Endodermal cell (in vitro differentiated cells): ENCODE data around the gene EEF1G. TPM values are rescaled to one million over a fixed set of nuclear protein-coding genes. Genes with fewer than 3 reads are reported as not detected.
A peak's percentile ranks its signal among the peaks of the same experiment; 100 is the strongest.

Source experiments
- DNase-seq: peaks from one replicate; pipeline ENCODE4 v3.0.0-alpha.2; 2017
- H3K27ac ChIP-seq: 2 replicates; pipeline ENCODE4 v1.5.1; 2013; ENCODE audit warnings: mild to moderate bottlenecking, low read depth, low read length, moderate library complexity
- H3K27me3 ChIP-seq: 2 replicates; pipeline ENCODE4 v1.6.1; 2013; ENCODE audit warnings: mild to moderate bottlenecking, low read length, moderate library complexity; ENCODE audit not compliant: insufficient read depth, control insufficient read depth, poor library complexity, severe bottlenecking
- H3K36me3 ChIP-seq: 2 replicates; pipeline ENCODE4 v1.7.0; 2013; ENCODE audit warnings: mild to moderate bottlenecking, low read length, moderate library complexity; ENCODE audit not compliant: control insufficient read depth, insufficient read depth
- H3K4me1 ChIP-seq: one replicate; pipeline ENCODE4 v1.7.0; 2013; ENCODE audit warnings: low read length; ENCODE audit not compliant: control insufficient read depth, insufficient read depth
- H3K4me3 ChIP-seq: 2 replicates; pipeline ENCODE4 v1.5.1; 2013; ENCODE audit warnings: mild to moderate bottlenecking, low read length, moderate library complexity
- H3K9ac ChIP-seq: 2 replicates; pipeline ENCODE4 v1.6.1; 2013; ENCODE audit warnings: mild to moderate bottlenecking, low read length, moderate library complexity; ENCODE audit not compliant: poor library complexity, severe bottlenecking; ENCODE audit errors: extremely low read depth
- H3K9me3 ChIP-seq: 2 replicates; pipeline ENCODE4 v1.6.1; 2013; ENCODE audit warnings: mild to moderate bottlenecking, low read length, moderate library complexity; ENCODE audit not compliant: control insufficient read depth
- H3K27ac Mint-ChIP-seq: 2 replicates; pipeline ENCODE4 v1.8.0; 2020; ENCODE audit warnings: mixed read lengths
- H3K27me3 Mint-ChIP-seq: 2 replicates; pipeline ENCODE4 v1.8.0; 2021; ENCODE audit warnings: mild to moderate bottlenecking, mixed read lengths; ENCODE audit not compliant: insufficient read depth
- H3K36me3 Mint-ChIP-seq: 2 replicates; pipeline ENCODE4 v1.8.0; 2020; ENCODE audit warnings: low read depth, mixed read lengths
- H3K4me1 Mint-ChIP-seq: 2 replicates; pipeline ENCODE4 v1.8.0; 2020; ENCODE audit warnings: mixed read lengths
- H3K4me3 Mint-ChIP-seq: 2 replicates; pipeline ENCODE4 v1.8.0; 2020; ENCODE audit warnings: mild to moderate bottlenecking, moderate library complexity, mixed read lengths
- H3K9me3 Mint-ChIP-seq: 2 replicates; pipeline ENCODE4 v1.8.0; 2020; ENCODE audit warnings: mild to moderate bottlenecking, mixed read lengths
- CTCF ChIP-seq: fragments of 200-600 bp; sonication (generic); conservative IDR thresholded peaks from 2 replicates; pipeline ENCODE4 v1.5.0; 2021; ENCODE audit warnings: antibody characterized with exemption, mild to moderate bottlenecking
- WGBS, 2 experiments: methylation state at CpG; one replicate each; pipeline versions ENCODE4 v1.1.5 to v1.1.7; 2013; ENCODE audit warnings: missing lambda C conversion rate in 2 of 2, mixed read lengths in 1 of 2; ENCODE audit not compliant: insufficient coverage in 1 of 2, insufficient read length in 1 of 2; 5-methylcytosine and 5-hydroxymethylcytosine counted together
- total RNA-seq, 2 donors: library from RNA; stranded (reverse); fragmentation: NEBNext Ultra II Directional in 1 of 2; extraction: Animal tissue kit (Norgen Biotek cat#: 25700) in 1 of 2; gene quantifications; 2 replicates in 1 of 2; 3 replicates in 1 of 2; pipeline ENCODE4 v1.2.1, GENCODE V29; 2021

EEF1G gene
- total RNA-seq, 2 donors from 2014 or later = 1,705 to 1,818 TPM

GRCh38 chr11:62599901-62600300 is 26.2 kb upstream of the EEF1G start:
- Histone ChIP-seq H3K36me3 (peaks cover 49% of the 10 kb centered on the region), H3K27ac (no peak overlapping the region), H3K9me3 (no peaks in the 10 kb centered on the region), H3K27me3 (peaks cover 11% of the 10 kb centered on the region), H3K4me1 (peaks cover 13% of the 10 kb centered on the region), H3K4me3 (peak overlapping the region; percentile 96), H3K9ac (peak overlapping the region; percentile 82)
- Mint-ChIP-seq H3K27ac (peak overlapping the region; percentile 84), H3K9me3 (no peaks in the 10 kb centered on the region), H3K4me3 (peak overlapping the region; percentile 77), H3K36me3 (peaks cover 60% of the 10 kb centered on the region), H3K4me1 (peaks cover 44% of the 10 kb centered on the region), H3K27me3 (peaks cover 24% of the 10 kb centered on the region)
- DNase-seq = peak; percentile 50
- WGBS, 2 experiments = 71 to 79% methylated on average over 5 of the region's 5 CpGs
- TF ChIP-seq CTCF = no peak

GRCh38 chr11:62599069-62599696 is 25.5 kb upstream of the EEF1G start:
- TF ChIP-seq CTCF = no peak
- Histone ChIP-seq H3K4me3 (peak overlapping the region; percentile 96), H3K4me1 (peaks cover 10% of the 10 kb centered on the region), H3K9ac (no peak overlapping the region), H3K27ac (no peak overlapping the region), H3K9me3 (no peaks in the 10 kb centered on the region), H3K36me3 (peaks cover 56% of the 10 kb centered on the region), H3K27me3 (peaks cover 11% of the 10 kb centered on the region)
- 58 to 94% methylated on average over 3 to 7 of the region's 7 CpGs for WGBS, 2 experiments
- H3K4me1 Mint-ChIP-seq = peaks cover 44% of the 10 kb centered on the region
- no peaks in the 10 kb centered on the region for H3K9me3 Mint-ChIP-seq
- H3K27ac Mint-ChIP-seq = peak overlapping the region; percentile 74
- H3K36me3 Mint-ChIP-seq = peaks cover 65% of the 10 kb centered on the region
- peak; percentile 97 for DNase-seq
- peak overlapping the region; percentile 77 for H3K4me3 Mint-ChIP-seq
- peaks cover 19% of the 10 kb centered on the region for H3K27me3 Mint-ChIP-seq

DNA sequence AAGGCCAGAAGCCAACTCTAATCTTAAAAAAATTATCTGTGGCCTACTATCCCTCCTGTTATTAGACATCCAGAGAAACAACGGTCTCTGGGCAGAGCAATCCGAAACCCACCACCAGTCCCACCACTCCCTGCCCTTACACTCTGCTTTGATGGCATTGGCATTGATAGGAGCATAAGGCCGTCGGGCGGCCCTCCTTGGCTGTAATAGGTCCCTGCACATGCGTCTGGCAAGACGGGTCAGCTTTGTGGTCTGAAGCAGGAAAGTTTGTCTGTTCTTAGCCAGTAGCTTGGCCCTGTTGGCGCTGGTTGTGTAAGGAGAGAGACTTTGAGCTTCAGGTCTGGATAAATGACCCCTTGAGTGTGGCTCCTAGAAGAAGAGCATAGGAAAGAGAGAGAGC is 21.4 kb upstream of the EEF1G start:
- no peaks in the 10 kb centered on the region for H3K9me3 ChIP-seq
- H3K4me3 Mint-ChIP-seq = no peak overlapping the region
- H3K9ac ChIP-seq = no peak overlapping the region
- H3K4me3 ChIP-seq = no peak overlapping the region
- no peaks in the 10 kb centered on the region for H3K9me3 Mint-ChIP-seq
- TF ChIP-seq CTCF = no peak
- peaks cover 43% of the 10 kb centered on the region for H3K4me1 Mint-ChIP-seq
- no peak overlapping the region for H3K27ac Mint-ChIP-seq
- peaks cover 73% of the 10 kb centered on the region for H3K36me3 ChIP-seq
- WGBS, 2 experiments = 91 to 98% methylated on average over 8 of the region's 8 CpGs
- peaks cover 10% of the 10 kb centered on the region for H3K4me1 ChIP-seq
- H3K27me3 Mint-ChIP-seq = no peaks in the 10 kb centered on the region
- peaks cover 70% of the 10 kb centered on the region for H3K36me3 Mint-ChIP-seq
- no peaks in the 10 kb centered on the region for H3K27me3 ChIP-seq
- no peak overlapping the region for H3K27ac ChIP-seq
- peak; percentile 36 for DNase-seq
